Upper lobe of left lung (tissue), 6 donors: Measurements from ENCODE around the gene CAMK1D. TPM values are rescaled to one million over a fixed set of nuclear protein-coding genes. Genes with fewer than 3 reads are reported as not detected.
A peak's percentile ranks its signal among the peaks of the same experiment; 100 is the strongest.

Experiments
- ATAC-seq, 2 donors: fragments of 200-7000 bp; cut with Tn5 transposase; one replicate each; pipeline ENCODE4 v1.9.1; 2022; ENCODE audit warnings: mild to moderate bottlenecking in 2 of 2, moderate library complexity in 2 of 2; ENCODE audit not compliant: low FRiP score in 2 of 2
- DNase-seq, 2 donors: peaks; one replicate each; pipeline ENCODE4 v3.0.0-alpha.2; 2019 to 2020
- H3K27ac ChIP-seq, 4 donors: fragments of 200-600 bp; sonication (generic); one replicate each; pipeline ENCODE4 v1.5.1; 2016 to 2019
- H3K27me3 ChIP-seq, 4 donors: fragments of 200-600 bp; sonication (generic); one replicate each; pipeline ENCODE4 v1.5.1; 2017 to 2019
- H3K36me3 ChIP-seq, 4 donors: fragments of 200-600 bp; sonication (generic); one replicate each; pipeline ENCODE4 v1.5.1; 2016 to 2019
- H3K4me1 ChIP-seq, 4 donors: fragments of 200-600 bp; sonication (generic); one replicate each; pipeline ENCODE4 v1.5.1; 2018 to 2019
- H3K4me3 ChIP-seq, 4 donors: fragments of 200-600 bp; sonication (generic); one replicate each; pipeline ENCODE4 v1.5.1; 2017 to 2019; ENCODE audit warnings: mild to moderate bottlenecking in 2 of 4, moderate library complexity in 1 of 4
- H3K9me3 ChIP-seq, 4 donors: fragments of 200-600 bp; sonication (generic); one replicate each; pipeline ENCODE4 v1.5.1; 2018 to 2019
- CTCF ChIP-seq, 6 experiments: fragments of 450-650 bp in 4 of 6; fragments of 200-600 bp in 2 of 6; sonication (generic) in 2 of 6; IDR thresholded peaks; one replicate each; pipeline ENCODE4 v1.5.1; 2016 to 2019; ENCODE audit warnings: antibody characterized with exemption in 6 of 6
- EP300 ChIP-seq, 4 donors: sonication (generic); formaldehyde crosslinking; IDR thresholded peaks; one replicate each; pipeline ENCODE4 v1.5.1; 2017; ENCODE audit warnings: antibody characterized with exemption in 4 of 4, control low read depth in 2 of 4
- POLR2A ChIP-seq, 4 donors: fragments of 450-650 bp; IDR thresholded peaks; one replicate each; pipeline ENCODE4 v1.5.1; 2016 to 2017; ENCODE audit warnings: antibody characterized with exemption in 4 of 4, mild to moderate bottlenecking in 2 of 4
- POLR2AphosphoS5 ChIP-seq, 2 donors: sonication (generic); formaldehyde crosslinking; IDR thresholded peaks; one replicate each; pipeline ENCODE4 v1.5.1; 2017; ENCODE audit warnings: antibody characterized with exemption in 2 of 2
- WGBS, 2 donors: methylation state at CpG; one replicate each; pipeline ENCODE4 v1.1.5; 2017 to 2018; 5-methylcytosine and 5-hydroxymethylcytosine counted together
- total RNA-seq, 6 donors: library from RNA; depleted of rRNA in 4 of 6; stranded (reverse); fragments of >200 nt in 4 of 6; gene quantifications; one replicate each; pipeline versions ENCODE4 v1.1.0 to v1.2.1, GENCODE V29; 2016 to 2021
- donor health status: DM: no; HTN: no; CAD: no; lungs with moderate emphysema.
- donor health status: DM: no; HTN: yes; CAD: no; lungs with severe emphysema.

Gene CAMK1D
- total RNA-seq, 6 donors from 2014 or later, result 6.2 to 29.2 (median 19.0) TPM

DNA sequence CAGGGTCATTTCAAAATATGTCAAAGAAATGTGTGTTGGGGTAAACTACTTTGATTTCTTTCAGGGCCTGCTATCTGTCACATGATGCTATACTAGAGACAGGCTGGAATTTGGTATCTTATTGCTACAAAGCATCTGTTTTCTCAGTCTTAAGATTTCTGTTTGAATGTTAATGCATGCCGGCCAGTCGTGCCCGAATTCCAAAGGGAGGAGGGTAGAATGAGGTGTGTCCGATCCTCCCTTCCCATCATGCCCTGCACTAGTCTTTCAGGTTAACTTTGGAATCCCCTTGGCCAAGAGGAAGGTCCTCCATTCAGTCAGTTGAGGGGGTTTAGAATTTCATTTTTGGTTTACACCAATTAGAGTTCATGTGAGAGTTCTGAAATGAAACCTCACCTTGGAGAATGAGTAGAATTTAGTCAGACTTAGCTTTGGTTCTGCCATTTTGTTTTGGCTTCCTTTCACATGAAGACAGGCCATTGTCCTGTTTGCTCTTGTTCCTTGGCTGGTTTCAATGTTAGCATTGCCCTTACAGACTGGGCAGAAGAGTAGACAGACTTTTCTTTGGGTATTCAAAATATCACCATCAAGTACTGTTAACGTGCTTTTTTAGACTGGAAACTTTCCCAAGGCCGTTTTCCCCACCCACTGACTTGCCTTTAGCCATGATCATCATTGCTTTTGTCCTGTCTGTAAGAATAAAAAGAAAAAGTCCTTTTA is 95.8 kb downstream of the CAMK1D start:
- TF ChIP-seq POLR2AphosphoS5 (IDR thresholded peaks at IDR 0.05) (no peak), EP300 (IDR thresholded peaks at IDR 0.05) (no peak), POLR2A (IDR thresholded peaks at IDR 0.05) (no peak), CTCF (IDR thresholded peaks at IDR 0.05) (no peak)
- Histone ChIP-seq H3K4me1 (peaks cover 0 to 3% (median 0%) of the 10 kb centered on the region in 4 donors), H3K9me3 (no peaks in the 10 kb centered on the region), H3K4me3 (no peak overlapping the region), H3K27me3 (no peaks in the 10 kb centered on the region), H3K27ac (no peak overlapping the region), H3K36me3 (no peaks in the 10 kb centered on the region)
- DNase-seq (no peak), ATAC-seq (no peak)
- whole genome bisulfite sequencing, 2 donors, result 70 to 75% methylated on average over 6 of the region's 6 CpGs

GRCh38 chr10:12445701-12446334 is 96.5 kb downstream of the CAMK1D start:
- TF ChIP-seq POLR2A (IDR thresholded peaks at IDR 0.05) (no peak), POLR2AphosphoS5 (IDR thresholded peaks at IDR 0.05) (no peak), EP300 (IDR thresholded peaks at IDR 0.05) (no peak), CTCF (IDR thresholded peaks at IDR 0.05) (no peak)
- no peak overlapping the region for H3K4me3 ChIP-seq
- ATAC-seq (no peak), DNase-seq (no peak)
- H3K36me3 ChIP-seq, result no peaks in the 10 kb centered on the region
- peaks cover 0 to 3% (median 0%) of the 10 kb centered on the region in 4 donors for H3K4me1 ChIP-seq
- 68 to 82% methylated on average over 4 of the region's 4 CpGs for WGBS, 2 donors
- H3K27ac ChIP-seq, result no peak overlapping the region
- no peaks in the 10 kb centered on the region for H3K27me3 ChIP-seq
- no peaks in the 10 kb centered on the region for H3K9me3 ChIP-seq

- peak in 1 of 2 donors; percentile 40 for ATAC-seq
- Histone ChIP-seq H3K27ac (peak overlapping the region in 2 of 4 donors; percentile 6 to 54), H3K9me3 (no peaks in the 10 kb centered on the region)
Observed at GRCh38 chr10:12448340-12448728, 99.0 kb downstream of the CAMK1D start.

DNA sequence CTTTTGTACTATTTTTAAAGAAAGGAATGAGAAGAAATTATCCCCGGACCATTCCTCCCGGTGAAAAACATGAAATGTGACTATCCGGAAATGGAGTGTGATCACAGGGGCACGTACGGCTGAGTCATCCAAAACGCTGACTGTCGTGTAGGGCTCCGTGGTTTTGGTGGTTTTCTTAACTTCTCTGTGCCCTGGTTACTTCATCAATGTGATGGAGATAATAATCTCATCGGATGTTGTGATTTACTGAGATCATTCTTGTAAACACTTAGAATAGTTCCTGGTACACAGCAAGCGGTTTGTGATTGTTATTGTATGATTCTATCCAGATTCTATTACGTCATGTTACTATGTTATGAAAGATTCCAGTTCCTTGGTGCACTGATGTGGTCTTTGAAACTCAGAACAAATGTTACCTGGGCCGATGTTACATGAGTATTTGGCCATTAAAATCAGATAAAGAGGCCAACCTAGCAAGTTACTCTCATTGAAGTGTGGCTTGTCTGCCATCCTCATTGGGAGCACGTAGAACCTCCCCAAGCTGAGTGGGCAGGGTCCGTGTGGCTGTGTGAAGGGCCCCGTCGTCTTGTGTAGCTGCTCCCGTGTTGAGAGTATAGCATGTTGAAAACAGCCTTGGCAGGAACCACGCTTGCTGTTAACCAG is 99.5 kb downstream of the CAMK1D start:
- WGBS, 2 donors, result 55 to 60% methylated on average over 18 of the region's 18 CpGs
- ATAC-seq (peak; percentile 74 to 94), DNase-seq (peak in 1 of 2 donors; percentile 66)
- no peaks in the 10 kb centered on the region for H3K36me3 ChIP-seq
- H3K27me3 ChIP-seq, result no peaks in the 10 kb centered on the region
- TF ChIP-seq CTCF (IDR thresholded peaks at IDR 0.05) (no peak), POLR2A (IDR thresholded peaks at IDR 0.05) (peak in 1 of 4 donors; percentile 6), EP300 (IDR thresholded peaks at IDR 0.05) (peak in 1 of 4 donors; percentile 32), POLR2AphosphoS5 (IDR thresholded peaks at IDR 0.05) (peak; percentile 62 to 65)
- H3K27ac ChIP-seq, result peak overlapping the region in 3 of 4 donors; percentile 6 to 56 (median 54)
- no peak overlapping the region for H3K4me3 ChIP-seq
- no peaks in the 10 kb centered on the region for H3K9me3 ChIP-seq
- H3K4me1 ChIP-seq, result peaks cover 0 to 3% (median 0%) of the 10 kb centered on the region in 4 donors

More at GRCh38 chr10:12448340-12448728, 99.0 kb downstream of the CAMK1D start:
- H3K4me3 ChIP-seq, result no peak overlapping the region
- no peaks in the 10 kb centered on the region for H3K27me3 ChIP-seq
- WGBS, 2 donors, result 33 to 49% methylated on average over 3 of the region's 3 CpGs
- no peak for TF ChIP-seq EP300 (IDR thresholded peaks at IDR 0.05)
- no peak for TF ChIP-seq POLR2A (IDR thresholded peaks at IDR 0.05)
- no peak for TF ChIP-seq POLR2AphosphoS5 (IDR thresholded peaks at IDR 0.05)
- TF ChIP-seq CTCF (IDR thresholded peaks at IDR 0.05), result no peak
- H3K4me1 ChIP-seq, result peaks cover 0 to 3% (median 0%) of the 10 kb centered on the region in 4 donors
- DNase-seq, result no peak
- no peaks in the 10 kb centered on the region for H3K36me3 ChIP-seq
